H1 (cell line): ENCODE results near the gene PCGF6. TPM values are rescaled to one million over a fixed set of nuclear protein-coding genes. Genes with fewer than 3 reads are reported as not detected.

Experiments used
- ASH2L ChIP-seq: fragments of 200-600, 300-600 bp; sonication (generic); IDR thresholded peaks from one replicate; pipeline ENCODE4 v1.7.1; 2017; ENCODE audit warnings: low read length
- BCL11A ChIP-seq, 2 experiments: IDR thresholded peaks; one replicate each; pipeline ENCODE4 v1.6.1; 2011; ENCODE audit warnings: low read depth in 2 of 2, low read length in 2 of 2, mild to moderate bottlenecking in 2 of 2
- CBX8 ChIP-seq: fragments of 300-800, 300-1000 bp; sonication (generic); IDR thresholded peaks from 2 replicates; pipeline ENCODE4 v1.7.1; 2016; ENCODE audit warnings: low read depth, low read length, borderline replicate concordance
- CTCF ChIP-seq, 3 experiments: IDR thresholded peaks; 1 replicate in 2 of 3; 2 replicates in 1 of 3; pipeline versions ENCODE4 v1.5.1 to v1.6.1; 2011; ENCODE audit warnings: low read length in 3 of 3, mild to moderate bottlenecking in 3 of 3, inconsistent platforms in 2 of 3, low read depth in 1 of 3, moderate library complexity in 1 of 3; ENCODE audit not compliant: insufficient read depth in 1 of 3; ENCODE audit errors: control extremely low read depth in 1 of 3
- EGR1 ChIP-seq: IDR thresholded peaks from 2 replicates; pipeline ENCODE4 v1.6.1; 2011; ENCODE audit warnings: low read depth, low read length, borderline replicate concordance
- GABPA ChIP-seq: IDR thresholded peaks from 2 replicates; pipeline ENCODE4 v1.6.1; 2011; ENCODE audit warnings: mild to moderate bottlenecking, low read length, moderate library complexity, borderline replicate concordance; ENCODE audit not compliant: insufficient read depth
- HDAC2 ChIP-seq, 2 experiments: fragments of 300-600 bp in 1 of 2; sonication (generic) in 1 of 2; IDR thresholded peaks; 2 replicates each; pipeline ENCODE4 v1.6.1; 2011 to 2012; ENCODE audit warnings: low read depth in 2 of 2, low read length in 2 of 2, mild to moderate bottlenecking in 2 of 2, moderate library complexity in 2 of 2, borderline replicate concordance in 1 of 2, inconsistent platforms in 1 of 2
- HDAC6 ChIP-seq: IDR thresholded peaks from one replicate; pipeline ENCODE4 v1.7.1; 2012; ENCODE audit warnings: low read depth, mild to moderate bottlenecking, inconsistent platforms, low read length, moderate library complexity
- KDM4A ChIP-seq: IDR thresholded peaks from one replicate; pipeline ENCODE4 v1.7.1; 2012; ENCODE audit warnings: low read depth, mild to moderate bottlenecking, moderate library complexity, low read length, inconsistent platforms; ENCODE audit not compliant: severe bottlenecking
- PHF8 ChIP-seq: fragments of 200-600 bp; sonication (generic); conservative IDR thresholded peaks from 2 replicates; pipeline ENCODE4 v1.7.1; 2012; ENCODE audit warnings: low read depth, mild to moderate bottlenecking, inconsistent platforms, low read length, moderate library complexity
- POLR2AphosphoS5 ChIP-seq: IDR thresholded peaks from 2 replicates; pipeline ENCODE4 v1.6.1; 2011; ENCODE audit warnings: low read depth, low read length
- RXRA ChIP-seq: IDR thresholded peaks from 2 replicates; pipeline ENCODE4 v1.6.1; 2011; ENCODE audit warnings: low read depth, mild to moderate bottlenecking, low read length, moderate library complexity; ENCODE audit not compliant: insufficient read depth
- SAP30 ChIP-seq: fragments of 300-600 bp; sonication (generic); IDR thresholded peaks from 2 replicates; pipeline ENCODE4 v1.7.1; 2012; ENCODE audit warnings: low read length, moderate library complexity, mild to moderate bottlenecking, inconsistent platforms; ENCODE audit not compliant: insufficient read depth, insufficient replicate concordance
- SP2 ChIP-seq: IDR thresholded peaks from 2 replicates; pipeline ENCODE4 v1.6.1; 2012; ENCODE audit warnings: mild to moderate bottlenecking, low read length, inconsistent platforms
- SRF ChIP-seq: IDR thresholded peaks from 2 replicates; pipeline ENCODE4 v1.6.1; 2011; ENCODE audit warnings: mild to moderate bottlenecking, low read depth, low read length, moderate library complexity
- TBP ChIP-seq: IDR thresholded peaks from 2 replicates; pipeline ENCODE4 v1.6.1; 2011; ENCODE audit warnings: low read depth, low read length, improper control_type of control experiment
- TEAD4 ChIP-seq: IDR thresholded peaks from 2 replicates; pipeline ENCODE4 v1.6.1; 2012; ENCODE audit warnings: low read depth, low read length, inconsistent platforms, mixed read lengths
- ZNF274 ChIP-seq: IDR thresholded peaks from 2 replicates; pipeline ENCODE4 v1.7.0; 2012; ENCODE audit warnings: low read length, borderline replicate concordance; ENCODE audit errors: extremely low read depth
- polyA plus RNA-seq, 7 experiments: library from polyadenylated mRNA; depleted of rRNA in 3 of 7; stranded (reverse) in 5 of 7; unstranded in 2 of 7; fragments of >200 nt in 5 of 7; fragments of 200-250 nt in 2 of 7; gene quantifications; 1 replicate in 5 of 7; 2 replicates in 1 of 7; 4 replicates in 1 of 7; pipeline versions ENCODE4 v1.2.1 to v1.2.3, GENCODE V29; 2011 to 2013; ENCODE audit warnings: missing spikeins in 2 of 7, mixed read lengths in 2 of 7
- total RNA-seq: library from RNA; stranded (reverse); fragmentation: NEBNext Ultra II Directional; extraction: Animal tissue kit (Norgen Biotek cat#: 25700); gene quantifications from 2 replicates; pipeline ENCODE4 v1.2.1, GENCODE V29; 2021

Gene PCGF6
- total and polyA plus RNA-seq, 2 of the 8 experiments (the other 6 are each of a cell fraction or from before 2014, with no cell fraction given): 6.9 to 18.6 TPM

GRCh38 chr10:103396067-103396788 is 45.3 kb upstream of the PCGF6 start, which contains the start of the genes ATP5MK and PDCD11 (continued):
- TF ChIP-seq SP2: peak; percentile 25; the same call in 1 of the 2 replicates
- TF ChIP-seq BCL11A (IDR thresholded peaks at IDR 0.05; ENCODE audit: low read depth in 2 of 2, low read length in 2 of 2): no peak
- no peak for TF ChIP-seq CBX8
- peak; percentile 89 for TF ChIP-seq POLR2AphosphoS5
- TF ChIP-seq RXRA: no peak
- TF ChIP-seq TEAD4: peak; percentile 54
- TF ChIP-seq PHF8: peak; percentile 84; the same call in 1 of the 2 replicates
- TF ChIP-seq GABPA: peak; percentile 95
- no peak for TF ChIP-seq HDAC6
- TF ChIP-seq KDM4A: peak; percentile 75
- TF ChIP-seq HDAC2 (IDR thresholded peaks at IDR 0.05; ENCODE audit: borderline replicate concordance in 1 of 2, low read depth in 2 of 2, low read length in 2 of 2): peak; percentile 17 to 95; a peak in 2 of 4 replicates
- peak; percentile 99 for TF ChIP-seq EGR1
- peak; percentile 81; the same call in 1 of the 2 replicates for TF ChIP-seq TBP
- peak; percentile 20 for TF ChIP-seq ASH2L
- no peak for TF ChIP-seq ZNF274
- peak in 1 of 3 experiments; percentile 17; a peak in 1 of 4 replicates for TF ChIP-seq CTCF (IDR thresholded peaks at IDR 0.05; ENCODE audit: control extremely low read depth in 1 of 3, insufficient read depth in 1 of 3, low read depth in 1 of 3, low read length in 3 of 3)
- peak; percentile 95 for TF ChIP-seq SAP30
- TF ChIP-seq SRF: no peak
